GM12892 (cell line): ENCODE measurements around the gene BRSK1.
A peak's percentile ranks its signal among the peaks of the same experiment; 100 is the strongest.

ENCODE experiments used
- DNase-seq: peaks from one replicate; pipeline ENCODE4 v3.0.0; 2011; ENCODE audit not compliant: insufficient read length
- FAIRE-seq: peaks from 2 replicates; lab custom pipeline; 2011; peaks lifted over from hg19 to GRCh38; lab: Jason Lieb, UNC
- POLR2A ChIP-seq: IDR thresholded peaks from 2 replicates; pipeline ENCODE4 v1.6.1; 2011; ENCODE audit warnings: low read depth, low read length, control low read depth
- POLR2AphosphoS5 ChIP-seq: IDR thresholded peaks from 2 replicates; pipeline ENCODE4 v1.6.1; 2011; ENCODE audit warnings: low read depth, low read length, control low read depth
- TAF1 ChIP-seq: IDR thresholded peaks from 2 replicates; pipeline ENCODE4 v1.6.1; 2011; ENCODE audit warnings: low read depth, mild to moderate bottlenecking, control low read depth, low read length, borderline replicate concordance

BRSK1 gene

GRCh38 chr19:55247621-55248099 lies 36.1 kb upstream of the BRSK1 start:
- FAIRE-seq = no peak
- TF ChIP-seq POLR2AphosphoS5 (no peak), POLR2A (no peak)
- no peak for DNase-seq

DNA sequence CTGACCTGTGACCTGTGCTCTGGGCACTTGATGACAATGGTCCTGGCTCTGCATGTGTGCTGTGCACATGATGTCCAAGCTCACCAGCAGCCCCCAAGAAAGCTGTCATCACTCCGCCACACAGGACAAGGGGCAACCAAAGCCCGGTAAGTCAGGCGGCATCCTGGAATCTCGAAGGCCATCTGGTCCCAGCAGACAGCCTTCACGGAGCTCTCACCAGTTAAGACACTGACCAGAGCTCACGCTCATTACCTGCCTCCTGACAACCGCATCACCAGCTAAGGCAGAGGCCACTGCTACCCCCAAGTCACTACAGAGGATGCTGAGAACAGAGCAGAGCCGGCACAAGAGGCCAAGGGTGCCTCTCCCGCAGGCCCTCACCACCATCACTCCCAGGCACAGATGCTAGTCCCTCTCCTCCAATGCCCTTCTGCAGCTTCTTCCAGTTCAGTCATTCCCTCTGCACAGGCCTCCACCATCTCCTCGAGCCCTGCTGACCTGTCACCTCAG lies 35.6 kb upstream of the BRSK1 start:
- TF ChIP-seq POLR2AphosphoS5 = no peak
- no peak for FAIRE-seq
- DNase-seq = no peak

GRCh38 chr19:55248704-55249103 lies 35.1 kb upstream of the BRSK1 start:
- FAIRE-seq (no peak), DNase-seq (no peak)
- TF ChIP-seq POLR2A (no peak), POLR2AphosphoS5 (no peak), TAF1 (no peak)

GRCh38 chr19:55249841-55250240 lies 34.0 kb upstream of the BRSK1 start:
- no peak for FAIRE-seq
- no peak for TF ChIP-seq POLR2A
- TF ChIP-seq TAF1 = no peak
- no peak for TF ChIP-seq POLR2AphosphoS5
- no peak for DNase-seq

DNA sequence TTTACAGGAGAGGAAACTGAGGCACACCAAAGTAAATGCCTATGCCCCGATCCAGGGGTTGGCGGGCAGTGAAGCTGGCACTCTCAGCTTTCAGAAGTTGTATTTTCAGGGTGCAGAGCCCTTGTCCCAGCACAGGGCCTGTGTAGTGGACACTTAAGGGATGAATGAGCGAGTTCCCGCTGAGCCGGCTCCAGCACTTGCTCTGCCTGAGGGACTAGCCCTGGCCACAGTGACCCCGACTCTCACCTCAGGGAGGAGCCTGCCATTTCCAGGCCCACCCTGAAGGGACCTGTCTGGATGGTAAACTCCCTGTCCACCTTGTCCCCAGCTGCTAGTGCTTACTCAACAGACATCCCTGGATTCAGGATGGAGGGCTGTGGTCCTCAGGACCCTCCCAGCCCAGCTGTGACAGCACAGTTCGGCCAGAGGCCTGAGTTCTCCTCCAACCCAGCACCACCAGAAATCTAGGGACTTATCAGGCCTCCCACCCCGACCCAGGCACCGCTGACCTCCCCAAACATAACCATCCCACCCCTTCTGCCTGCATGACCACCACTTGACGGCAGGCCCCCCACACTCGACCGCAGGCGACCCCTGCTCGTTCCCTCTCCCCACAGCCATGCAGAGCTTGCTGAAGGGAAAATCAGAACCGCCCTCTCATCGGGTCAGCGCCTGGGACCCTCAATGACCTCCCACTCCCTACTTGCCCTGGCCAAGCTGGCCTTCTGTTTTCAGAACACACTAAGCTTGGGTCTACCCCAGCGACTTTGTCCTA lies 33.3 kb upstream of the BRSK1 start:
- TF ChIP-seq POLR2AphosphoS5 (no peak), TAF1 (no peak), POLR2A (no peak)
- FAIRE-seq (no peak), DNase-seq (no peak)

DNA sequence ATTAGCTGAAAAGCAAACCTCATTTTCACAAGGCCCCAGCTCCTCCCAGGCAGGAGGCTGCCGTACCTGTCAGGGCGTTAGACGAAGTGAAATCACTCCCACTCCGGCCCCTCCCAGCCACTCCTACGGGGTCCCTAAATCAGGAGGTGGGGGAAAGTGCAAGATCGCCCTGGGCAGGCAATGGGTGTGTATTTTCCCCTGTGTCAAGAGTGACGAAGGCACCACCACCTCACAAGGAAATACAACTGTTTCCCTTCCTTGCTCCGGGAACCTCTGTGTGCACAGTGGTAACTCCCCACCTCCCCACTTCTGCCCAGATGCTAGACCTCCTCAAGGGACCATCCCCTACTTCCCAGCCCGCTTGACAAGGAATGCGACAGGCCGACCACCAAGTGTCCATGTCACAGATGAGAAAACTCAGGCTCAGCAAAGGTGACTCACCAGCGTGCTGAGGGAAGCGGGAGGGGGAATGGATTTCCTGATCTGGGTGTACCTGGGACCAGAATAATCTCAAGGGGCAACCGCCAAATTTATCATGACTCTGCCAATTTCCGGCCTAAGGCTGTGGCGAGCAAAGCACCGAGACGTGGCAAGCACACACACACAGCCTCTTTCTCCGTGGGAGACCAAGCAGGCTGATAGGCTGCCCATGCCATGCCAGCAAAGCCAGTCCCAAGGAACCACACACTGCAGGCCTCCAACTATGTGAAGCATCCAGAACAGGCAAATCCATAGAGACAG lies 32.3 kb upstream of the BRSK1 start:
- TF ChIP-seq POLR2A (no peak), POLR2AphosphoS5 (no peak), TAF1 (no peak)
- DNase-seq (no peak), FAIRE-seq (peak; percentile 91)

DNA sequence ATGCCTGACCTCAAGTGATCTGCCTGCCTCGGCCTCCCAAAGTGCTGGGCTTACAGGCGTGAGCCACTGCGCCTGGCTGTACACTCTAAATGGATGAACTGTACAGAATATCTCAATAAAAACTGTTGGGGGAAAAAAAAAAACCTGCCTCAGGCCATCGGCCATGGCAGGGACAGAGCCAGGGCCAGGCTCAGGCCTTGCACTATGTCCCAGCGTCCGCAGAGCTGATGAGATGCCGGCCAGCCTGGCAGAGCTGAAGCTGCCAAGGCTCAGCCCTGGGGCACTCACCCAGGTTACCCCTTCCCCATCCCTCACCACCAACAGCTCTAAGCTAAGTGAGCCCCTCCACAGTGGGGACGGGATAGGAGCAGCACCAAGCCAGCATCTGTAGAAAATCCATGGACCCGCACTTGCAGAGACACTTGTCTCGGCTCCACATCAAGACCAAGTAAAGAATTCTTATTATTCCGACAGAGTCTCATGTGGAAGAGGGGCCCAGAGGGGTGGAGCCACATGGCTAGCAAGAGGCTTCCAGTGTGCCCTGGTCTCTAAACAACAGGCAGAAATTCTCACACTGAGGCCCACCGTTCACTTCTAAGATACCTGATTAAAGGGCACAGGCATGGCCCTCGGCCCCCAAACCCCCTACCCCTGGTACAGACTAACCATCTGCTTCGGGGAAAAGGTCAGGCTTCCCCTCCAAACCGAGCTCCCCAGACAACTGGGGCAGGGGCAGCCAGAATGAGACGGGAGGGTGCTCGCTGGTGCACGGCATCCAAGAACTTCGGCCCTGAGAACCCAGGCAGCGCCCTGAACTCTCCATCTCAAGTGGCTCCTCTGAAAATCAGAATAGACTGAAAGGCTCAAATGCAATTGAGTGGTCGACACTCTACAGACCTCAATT lies 30.8 kb upstream of the BRSK1 start:
- DNase-seq (no peak), FAIRE-seq (no peak)
- TF ChIP-seq POLR2A = no peak
- TF ChIP-seq POLR2AphosphoS5 = no peak
- TF ChIP-seq TAF1 = no peak

DNA sequence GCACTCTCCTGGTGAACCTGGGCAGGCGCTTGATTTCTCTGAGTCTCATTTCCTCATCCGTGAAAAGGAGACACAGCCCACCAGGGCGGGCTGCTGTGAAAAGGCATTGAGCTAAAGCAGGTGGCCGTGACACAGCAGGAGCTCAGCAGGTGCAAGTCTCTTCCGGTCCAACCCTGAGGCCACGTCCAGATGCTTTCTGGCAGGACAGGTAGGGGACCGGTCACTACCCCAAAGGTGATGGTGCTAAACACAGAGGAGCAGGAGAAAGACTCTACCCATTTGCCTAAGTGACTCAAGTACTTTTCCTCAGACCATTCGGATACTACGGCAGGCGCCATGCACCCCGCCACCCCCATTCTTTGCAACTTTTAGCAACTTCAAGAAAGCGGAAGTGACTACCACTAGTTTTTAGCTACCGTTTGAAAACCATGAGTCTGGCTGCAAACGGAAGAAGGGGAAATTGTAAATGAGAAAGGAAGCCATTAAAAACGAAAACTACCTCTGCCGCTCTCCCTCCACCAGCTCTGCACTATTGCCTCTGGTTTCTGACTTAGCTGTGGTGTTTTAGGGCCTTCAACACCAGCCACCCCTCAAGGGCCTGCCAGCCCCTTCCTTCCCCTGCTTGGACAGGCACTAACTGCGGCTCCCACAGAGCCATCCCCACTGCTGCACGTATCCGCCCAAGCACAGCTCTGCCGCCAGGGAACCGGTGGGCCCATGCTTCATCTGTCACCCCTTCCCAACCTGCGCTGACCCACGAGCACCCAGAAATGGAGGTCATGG lies 29.8 kb upstream of the BRSK1 start:
- FAIRE-seq (peak; percentile 90), DNase-seq (peak; percentile 69)
- TF ChIP-seq TAF1 = peak; percentile 51
- peak; percentile 83 for TF ChIP-seq POLR2AphosphoS5
- no peak; the same call in 1 of the 2 replicates for TF ChIP-seq POLR2A

DNA sequence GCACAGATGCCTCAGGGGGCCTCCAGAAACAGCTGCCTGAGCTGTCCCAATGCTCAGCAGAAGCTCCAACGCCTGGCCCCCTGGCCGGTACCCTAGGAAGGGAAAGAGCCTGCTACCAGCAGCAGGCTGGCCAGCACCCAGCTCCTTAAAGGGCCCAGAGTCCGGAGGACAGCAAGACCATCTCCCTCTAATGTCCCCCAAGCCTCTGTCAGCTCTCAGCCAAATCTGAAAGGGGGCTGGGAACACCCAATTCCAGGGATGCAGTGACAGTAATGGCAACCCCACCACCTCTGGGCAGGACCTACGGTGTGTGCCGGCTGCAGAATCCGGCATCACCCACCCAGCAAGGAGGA lies 29.2 kb upstream of the BRSK1 start:
- FAIRE-seq (no peak), DNase-seq (no peak)
- TF ChIP-seq POLR2AphosphoS5 = no peak

- no peak for TF ChIP-seq TAF1
- TF ChIP-seq POLR2A = no peak; the same call in 1 of the 2 replicates
- no peak for TF ChIP-seq POLR2AphosphoS5
- DNase-seq (no peak), FAIRE-seq (peak; percentile 79)
Measured at GRCh38 chr19:55255618-55256423, 28.0 kb upstream of the BRSK1 start.
